GM21515 (cell line): ENCODE data around the gene SLX4.

ENCODE experiments used
- ATAC-seq: cut with Tn5 transposase; IDR thresholded peaks from one replicate; pipeline ENCODE4 v1.9.1; 2021; ENCODE audit not compliant: unreplicated experiment

The SLX4 gene

DNA sequence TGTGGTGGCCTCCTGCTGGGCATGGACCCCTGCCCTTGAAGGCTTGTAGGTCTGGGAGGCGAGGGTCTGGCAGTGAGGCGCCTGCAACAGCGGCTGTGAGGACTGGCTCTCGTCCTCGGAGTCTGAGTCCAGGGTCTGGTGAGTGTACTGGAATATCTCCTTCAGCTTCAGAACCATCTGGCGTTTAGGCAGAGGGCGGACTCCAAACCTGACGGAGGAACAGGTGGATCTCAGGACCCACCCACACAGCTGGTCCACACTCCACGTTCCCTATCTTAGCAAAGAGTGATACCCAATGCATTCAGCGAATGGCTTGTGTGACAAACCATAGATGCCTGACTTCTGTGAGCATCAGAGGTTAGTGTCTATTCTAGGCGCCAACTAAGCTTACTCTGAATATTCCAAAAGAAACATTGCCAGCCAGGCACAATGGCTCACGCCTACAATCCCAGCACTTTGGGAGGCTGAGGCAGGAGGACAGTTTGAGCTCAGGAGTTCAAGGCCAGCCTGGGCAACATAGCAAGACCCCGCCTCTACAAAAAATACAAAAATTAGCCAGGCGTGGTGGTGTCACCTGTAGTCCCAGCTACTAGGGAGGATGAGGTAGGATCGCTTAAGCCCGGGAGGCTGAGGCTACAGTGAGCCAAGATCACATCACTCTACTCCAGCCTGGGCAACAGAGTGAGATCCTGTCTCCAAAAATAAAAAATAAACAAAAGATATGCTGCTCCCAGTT, 27.9 kb downstream of the SLX4 start:
- no peak for ATAC-seq

DNA sequence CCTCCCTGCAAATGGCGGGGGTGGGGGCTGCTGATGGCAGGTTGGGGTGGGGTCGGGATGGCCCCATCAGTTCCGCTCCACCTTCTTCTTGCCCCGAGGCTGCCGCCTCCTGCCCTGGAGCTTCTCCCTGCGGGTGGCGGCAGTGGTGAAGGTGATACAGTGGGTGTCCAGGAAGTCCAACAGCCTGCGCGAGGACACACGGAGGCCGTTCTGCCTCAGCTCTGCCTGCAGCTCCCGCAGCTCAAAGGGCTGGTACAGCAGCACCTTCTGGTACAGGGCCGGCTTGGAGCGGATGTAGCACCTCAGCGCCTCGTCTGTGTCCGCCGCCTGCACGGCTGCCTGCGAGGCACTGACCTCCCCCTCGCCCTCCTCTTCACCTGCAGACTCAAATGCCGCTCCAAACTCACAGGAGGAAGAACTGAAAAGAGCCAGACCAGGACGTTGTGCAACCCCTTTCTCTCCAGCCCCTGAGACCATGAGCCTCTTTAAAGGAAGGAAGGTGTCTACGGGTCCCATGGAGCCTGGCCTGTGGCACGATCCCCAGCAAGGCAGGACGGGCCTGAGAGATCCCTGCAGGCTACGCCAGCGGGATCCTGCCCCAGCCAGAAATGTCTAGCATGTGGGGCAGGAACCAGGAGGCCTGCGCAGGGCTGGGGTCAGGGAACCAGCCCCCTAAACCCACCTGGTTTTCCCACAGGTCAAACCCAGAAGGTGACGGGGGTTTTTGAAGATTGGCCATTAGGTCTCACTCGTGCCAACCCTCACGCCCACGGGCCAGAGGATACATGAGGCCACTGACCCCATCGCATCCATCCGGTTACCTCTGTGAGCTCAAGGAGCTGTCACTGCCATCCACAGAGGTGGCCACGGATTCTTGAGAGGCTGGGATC, 28.9 kb downstream of the SLX4 start:
- no peak for ATAC-seq

DNA sequence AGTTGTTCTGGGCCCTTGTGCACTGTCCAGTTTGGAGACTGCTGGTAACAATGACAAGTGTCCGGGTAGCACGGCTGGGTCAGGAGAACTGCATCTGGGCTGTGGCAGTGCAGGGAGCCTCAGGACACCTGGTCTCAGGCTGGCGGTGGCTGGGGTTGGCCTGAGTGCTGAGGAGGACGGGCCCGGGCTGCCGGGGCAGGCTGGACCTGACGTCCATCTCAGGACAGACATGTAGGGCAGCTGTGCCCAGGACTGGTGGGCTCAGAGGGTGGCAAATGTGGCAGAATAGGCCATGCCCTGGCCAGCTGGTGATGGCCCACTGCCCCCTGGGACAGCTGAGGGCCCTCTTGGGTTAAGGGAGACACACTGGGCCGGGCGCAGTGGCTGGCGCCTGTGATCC, 30.0 kb downstream of the SLX4 start:
- no peak for ATAC-seq

DNA sequence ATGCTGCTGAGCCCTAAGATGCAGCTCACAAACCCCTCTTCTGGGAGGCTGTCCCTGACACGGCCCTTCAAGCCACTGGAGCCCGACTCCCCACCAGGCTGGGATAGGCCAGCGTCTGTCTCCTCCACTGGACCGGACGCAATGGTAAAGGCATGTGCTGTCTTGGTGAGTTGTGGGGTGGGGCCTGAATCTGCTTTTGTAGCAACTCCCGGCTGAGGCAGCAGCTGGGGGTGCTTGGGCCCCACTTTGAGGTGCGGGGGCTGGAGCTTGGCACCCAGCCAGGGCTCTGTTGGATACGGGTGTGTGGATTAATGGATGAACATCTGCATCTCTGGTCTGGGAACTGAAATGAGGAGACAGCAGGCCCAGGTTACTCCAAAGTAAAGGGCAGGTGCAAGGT, 30.7 kb downstream of the SLX4 start:
- ATAC-seq = no peak

DNA sequence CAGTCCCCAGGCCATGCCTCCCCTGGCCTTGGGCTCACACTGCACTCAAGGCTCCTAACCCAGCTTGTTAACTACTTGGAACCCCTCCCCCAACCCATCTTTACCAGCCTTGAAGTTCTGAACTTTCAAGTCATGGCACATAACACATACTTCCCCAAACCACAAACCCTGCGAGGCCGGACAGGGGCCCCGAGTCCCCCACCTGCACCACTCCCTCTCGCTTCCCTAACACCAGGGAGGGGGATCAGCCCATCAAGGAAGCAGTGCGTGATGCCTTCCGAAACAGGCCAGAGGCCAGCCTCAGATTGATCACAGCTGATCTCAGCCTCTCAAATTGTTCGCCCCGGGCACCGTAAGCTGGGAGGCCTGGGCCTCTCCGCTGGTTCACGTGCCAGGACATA, 31.2 kb downstream of the SLX4 start:
- no peak for ATAC-seq

DNA sequence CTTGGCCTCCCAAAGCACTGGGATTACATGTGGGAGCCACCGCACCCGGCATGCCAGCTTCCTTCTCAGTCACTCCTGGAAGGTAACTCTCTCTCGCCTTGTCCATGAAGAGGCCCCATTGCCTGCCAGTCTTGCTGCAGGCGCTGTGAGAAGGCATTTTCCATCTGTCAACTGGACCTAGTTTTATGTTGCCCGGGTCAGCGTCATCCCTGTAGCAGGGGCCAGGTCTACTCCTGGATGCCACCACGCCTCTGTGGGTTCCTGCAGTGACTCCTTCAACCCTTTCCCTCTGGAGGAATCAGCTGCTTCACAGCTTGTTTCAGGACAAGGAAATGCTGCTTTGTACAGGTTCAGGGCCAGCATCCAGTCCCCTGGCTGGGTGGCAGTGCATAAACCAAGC, 31.6 kb downstream of the SLX4 start:
- no peak for ATAC-seq

DNA sequence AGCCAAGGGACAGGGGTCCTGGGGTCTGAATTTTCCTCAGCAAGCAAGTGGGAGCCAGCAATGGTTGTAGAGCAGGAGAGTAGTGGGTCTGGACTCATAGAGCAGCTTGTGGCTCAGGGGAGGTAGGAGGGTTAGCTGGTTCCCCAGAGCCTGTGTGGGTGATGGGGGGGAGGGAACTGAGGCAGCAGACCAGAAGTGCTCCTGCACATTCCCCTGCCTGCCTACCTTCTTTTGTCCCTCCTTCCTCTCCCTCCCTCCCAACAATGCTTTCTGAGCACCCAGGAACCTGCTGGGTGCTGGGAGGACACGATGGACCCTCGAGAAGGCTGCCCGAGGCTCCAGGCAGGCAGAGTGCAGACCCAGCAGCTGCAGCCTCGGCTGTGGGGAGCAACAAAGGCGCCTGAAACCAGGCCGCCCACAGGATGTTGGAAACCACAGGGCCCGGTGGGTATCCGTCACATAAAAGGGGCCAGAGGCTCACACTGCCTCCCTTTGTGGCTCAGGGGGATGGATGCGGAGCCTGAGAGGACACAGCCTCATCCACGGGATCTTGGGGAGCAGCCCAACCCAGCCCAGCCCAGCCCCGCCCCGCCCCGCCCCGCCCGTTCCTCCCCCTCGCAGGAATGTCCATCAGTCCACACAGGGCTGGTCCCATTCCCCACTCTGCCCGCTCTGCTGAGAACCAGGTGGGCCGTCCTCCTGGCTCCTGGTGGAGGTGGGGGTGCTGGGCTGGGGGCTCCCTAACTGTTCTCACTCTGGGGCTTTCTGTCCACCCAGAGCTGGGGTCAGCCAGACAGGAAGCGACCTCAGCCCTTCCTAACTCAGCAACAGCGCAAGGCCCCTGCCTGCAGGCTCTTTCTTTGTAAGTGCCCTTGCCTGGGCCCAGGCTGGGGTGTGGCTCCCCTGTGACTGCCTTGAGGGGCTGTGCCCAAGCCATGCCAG, 32.5 kb downstream of the SLX4 start:
- peak; percentile 71 for ATAC-seq

DNA sequence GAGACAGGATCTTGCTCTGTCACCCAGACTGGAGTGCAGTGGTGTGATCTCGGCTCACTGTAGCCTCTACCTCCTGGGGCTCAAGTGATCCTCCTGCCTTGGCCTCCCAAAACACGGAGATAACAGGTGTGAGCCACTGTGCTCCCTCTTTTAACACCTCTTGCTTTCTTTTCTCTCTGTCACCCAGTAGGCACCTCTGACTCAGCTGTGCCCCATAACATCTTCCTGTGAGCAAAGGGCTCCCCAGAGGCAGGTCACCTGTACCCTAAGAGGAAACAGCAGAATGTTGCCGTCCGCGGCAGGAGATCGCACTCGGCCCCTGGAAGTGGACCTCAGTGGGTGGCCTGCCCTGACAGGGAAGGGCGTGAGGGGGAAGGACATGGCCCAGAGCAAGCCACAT, 33.3 kb downstream of the SLX4 start:
- no peak for ATAC-seq

DNA sequence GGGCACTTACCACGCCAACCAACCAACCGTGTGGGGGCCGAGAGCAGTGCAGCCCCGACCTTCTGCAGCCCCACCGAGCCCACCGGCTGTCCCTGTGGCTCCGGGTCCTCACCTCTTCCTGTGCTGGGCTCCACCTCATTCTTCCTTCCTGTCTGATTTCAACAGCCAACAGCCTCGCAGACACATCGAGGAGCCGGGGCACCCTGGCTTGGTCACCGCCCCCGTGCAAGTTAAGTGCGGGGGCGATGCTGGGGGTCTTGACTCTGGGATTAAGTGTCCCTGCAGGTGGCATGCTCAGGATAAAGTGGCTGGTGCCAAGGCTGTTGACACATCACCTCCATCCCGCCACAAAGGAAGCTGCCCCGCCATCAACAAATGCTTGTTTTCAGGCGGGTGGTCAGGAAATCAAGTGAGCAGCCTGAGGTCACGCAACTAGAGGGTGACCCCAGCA, 34.1 kb downstream of the SLX4 start, which contains the start of gene NLRC3:
TSS of gene NLRC3 (minus strand) at position 102 of the 451 bp plus-strand sequence. CDS start 12,367 bp downstream, outside the sequence.
- no peak for ATAC-seq

DNA sequence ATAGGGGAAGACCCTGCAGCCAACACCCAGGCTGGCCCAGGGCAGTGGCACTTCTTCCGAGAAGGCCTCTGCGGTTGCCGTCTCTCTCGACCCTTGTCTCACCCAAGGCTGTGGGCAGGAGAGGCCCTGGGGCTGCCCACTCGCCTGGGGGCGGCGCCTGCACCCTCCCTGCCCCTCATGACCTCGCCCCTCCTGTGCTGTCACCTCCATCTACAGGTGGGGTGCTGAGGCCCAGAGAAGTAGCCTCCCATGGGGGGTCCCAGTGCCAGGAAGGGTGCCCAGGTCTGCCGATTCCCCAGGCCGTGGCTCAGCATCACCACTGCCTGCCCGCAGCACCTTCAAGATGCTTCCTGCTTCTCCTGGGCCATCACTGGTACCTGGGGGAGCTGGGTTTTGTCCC, 35.2 kb downstream of the SLX4 start:
- ATAC-seq = no peak

DNA sequence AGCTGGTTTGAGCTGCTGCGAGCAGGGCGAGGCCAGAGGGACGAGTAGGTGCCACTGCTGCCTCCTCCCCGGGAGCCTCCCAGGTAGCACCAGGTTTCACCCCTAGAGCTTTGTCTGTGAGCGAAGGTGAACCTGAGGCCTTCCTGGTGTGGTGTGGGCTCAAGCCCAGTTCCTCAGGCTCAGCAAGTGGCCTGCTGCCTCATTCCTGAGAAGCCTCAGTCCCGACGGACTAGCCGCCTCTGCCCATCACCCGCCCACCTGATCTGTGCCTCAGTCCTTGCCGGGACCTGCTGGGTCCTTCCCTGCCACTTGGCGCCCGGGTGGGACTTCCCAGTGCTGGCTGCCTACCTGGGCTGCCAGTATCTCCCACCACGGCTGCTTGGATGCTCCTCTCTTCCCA, 35.9 kb downstream of the SLX4 start:
- ATAC-seq = no peak

DNA sequence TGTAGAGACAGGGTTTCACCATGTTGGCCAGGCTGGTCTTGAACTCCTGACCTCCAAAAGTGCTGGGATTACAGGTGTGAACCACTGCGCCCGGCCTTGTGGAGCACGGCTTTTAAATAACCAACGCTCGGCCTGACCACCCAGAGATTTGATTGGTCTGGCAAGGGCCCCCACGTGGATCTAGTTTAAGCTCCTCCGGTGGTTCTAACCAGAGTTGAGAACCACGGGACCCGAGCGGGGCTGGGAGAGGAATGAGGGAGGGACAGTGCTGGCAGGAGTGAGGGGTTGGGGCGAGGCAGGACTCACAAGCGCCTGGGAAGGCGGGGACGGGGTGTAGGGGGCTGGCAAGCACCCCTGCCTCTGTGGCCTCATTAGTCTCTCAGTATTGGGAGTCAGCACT, 37.2 kb downstream of the SLX4 start:
- no peak for ATAC-seq

DNA sequence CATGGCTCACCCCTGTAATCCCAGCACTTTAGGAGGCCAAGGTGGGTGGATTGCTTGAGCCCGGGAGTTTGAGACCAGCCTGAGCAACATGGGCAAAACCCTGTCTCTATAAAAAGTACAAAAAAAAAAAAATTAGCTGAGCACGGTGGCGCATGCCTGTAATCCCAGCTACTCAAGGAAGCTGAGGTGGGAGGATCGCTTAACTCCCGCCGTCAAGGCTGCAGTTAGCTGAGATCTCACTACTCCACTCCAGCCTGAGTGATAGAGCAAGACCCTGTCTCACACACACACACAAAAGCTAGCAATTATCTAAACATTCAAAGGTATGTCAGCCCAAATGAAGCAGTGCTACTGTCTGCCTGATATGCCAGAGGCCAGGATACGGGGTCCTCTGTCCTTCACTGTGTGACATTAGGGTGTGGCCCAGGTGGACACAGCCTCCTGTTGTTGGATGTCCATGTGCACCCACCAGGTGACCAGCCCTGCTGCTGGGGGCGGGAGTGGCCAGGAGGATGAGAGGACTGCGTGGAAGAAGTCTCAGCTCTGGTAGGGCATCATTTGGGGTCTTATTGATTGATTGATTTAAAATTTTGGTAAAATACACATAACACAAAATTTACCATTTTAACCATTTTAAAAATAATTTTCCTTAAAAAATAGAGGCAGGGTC, 38.1 kb downstream of the SLX4 start:
- ATAC-seq = no peak

DNA sequence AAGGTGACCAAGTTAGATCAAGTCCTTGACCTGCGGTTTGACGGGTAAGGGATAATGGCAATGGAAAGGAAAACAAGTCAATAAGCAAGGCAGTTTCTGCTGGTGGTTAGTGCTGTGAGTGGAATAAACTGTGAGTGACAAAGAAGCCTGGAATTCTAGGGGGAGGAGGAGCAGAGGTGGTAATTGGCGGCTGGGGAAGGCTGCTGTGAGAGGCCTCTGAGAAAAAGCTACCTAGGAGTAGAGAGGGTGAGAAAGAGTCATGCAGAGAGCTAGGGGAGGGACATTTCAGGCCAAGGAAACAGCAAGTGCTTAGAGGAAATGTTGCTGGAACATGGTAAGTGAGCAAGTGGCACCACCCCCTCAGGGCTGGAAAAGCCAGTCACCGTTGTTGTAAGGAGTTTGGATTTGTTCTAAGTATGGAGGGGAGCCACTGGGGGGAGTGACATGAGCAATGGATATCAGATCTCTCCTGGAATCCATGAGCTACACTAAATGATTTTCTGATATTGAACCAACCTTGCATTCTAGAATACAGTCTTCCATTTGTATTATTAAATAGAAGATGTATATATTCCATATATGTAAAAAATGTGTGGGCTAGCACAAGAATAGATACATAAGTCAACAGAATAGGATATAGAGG, 40.9 kb downstream of the SLX4 start:
- no peak for ATAC-seq

DNA sequence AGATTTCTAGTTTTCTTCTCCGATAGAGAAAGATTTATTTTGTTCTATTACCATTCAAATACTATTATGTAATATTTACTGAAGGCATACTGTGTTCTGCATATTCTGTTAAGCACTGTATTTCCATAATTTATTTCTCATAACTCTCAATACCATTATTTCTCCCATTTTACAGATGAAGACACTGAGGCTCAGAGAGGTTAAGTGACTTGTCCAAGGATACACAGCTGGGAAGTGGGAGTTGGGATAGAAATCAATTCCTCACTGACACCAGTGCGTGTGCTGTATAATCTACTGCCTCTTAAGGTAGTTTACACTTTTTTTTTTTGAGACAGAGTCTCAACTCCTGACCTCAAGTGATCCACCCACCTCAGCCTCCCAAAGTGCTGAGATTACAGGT, 41.6 kb downstream of the SLX4 start:
- ATAC-seq = no peak

DNA sequence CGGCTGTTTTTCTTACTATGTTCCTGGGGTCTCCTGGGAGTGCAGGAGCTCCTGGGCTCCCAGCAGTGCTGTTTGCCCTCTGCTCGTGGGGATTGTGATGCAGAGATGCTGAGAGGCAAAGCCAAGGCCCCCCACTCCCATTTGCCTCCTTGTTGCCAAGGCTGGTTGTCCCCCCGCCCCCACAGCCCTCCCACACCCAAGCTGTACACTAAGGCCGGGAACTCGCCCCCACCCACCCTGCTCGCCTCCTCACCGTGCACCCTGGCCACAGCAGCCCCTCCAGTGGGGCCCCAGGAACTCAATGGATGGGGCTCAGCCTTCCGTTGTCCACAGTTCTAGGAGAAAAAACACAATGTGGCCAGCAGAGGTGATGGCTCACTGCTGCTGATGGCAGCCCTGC, 44.4 kb downstream of the SLX4 start:
- no peak for ATAC-seq

DNA sequence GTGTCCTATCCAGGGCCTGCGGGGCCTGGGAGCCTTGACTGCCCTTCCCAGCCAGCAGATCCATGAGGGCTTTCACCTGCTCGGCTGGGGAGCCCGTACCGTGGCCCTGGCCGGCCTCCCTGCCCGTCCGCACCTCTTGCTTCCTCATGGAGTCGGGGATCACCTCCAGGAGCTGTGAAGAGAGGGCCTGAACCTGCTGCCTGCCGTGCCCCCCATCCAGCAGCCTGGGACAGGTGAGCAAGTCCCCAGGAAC, 46.6 kb downstream of the SLX4 start:
- no peak for ATAC-seq

DNA sequence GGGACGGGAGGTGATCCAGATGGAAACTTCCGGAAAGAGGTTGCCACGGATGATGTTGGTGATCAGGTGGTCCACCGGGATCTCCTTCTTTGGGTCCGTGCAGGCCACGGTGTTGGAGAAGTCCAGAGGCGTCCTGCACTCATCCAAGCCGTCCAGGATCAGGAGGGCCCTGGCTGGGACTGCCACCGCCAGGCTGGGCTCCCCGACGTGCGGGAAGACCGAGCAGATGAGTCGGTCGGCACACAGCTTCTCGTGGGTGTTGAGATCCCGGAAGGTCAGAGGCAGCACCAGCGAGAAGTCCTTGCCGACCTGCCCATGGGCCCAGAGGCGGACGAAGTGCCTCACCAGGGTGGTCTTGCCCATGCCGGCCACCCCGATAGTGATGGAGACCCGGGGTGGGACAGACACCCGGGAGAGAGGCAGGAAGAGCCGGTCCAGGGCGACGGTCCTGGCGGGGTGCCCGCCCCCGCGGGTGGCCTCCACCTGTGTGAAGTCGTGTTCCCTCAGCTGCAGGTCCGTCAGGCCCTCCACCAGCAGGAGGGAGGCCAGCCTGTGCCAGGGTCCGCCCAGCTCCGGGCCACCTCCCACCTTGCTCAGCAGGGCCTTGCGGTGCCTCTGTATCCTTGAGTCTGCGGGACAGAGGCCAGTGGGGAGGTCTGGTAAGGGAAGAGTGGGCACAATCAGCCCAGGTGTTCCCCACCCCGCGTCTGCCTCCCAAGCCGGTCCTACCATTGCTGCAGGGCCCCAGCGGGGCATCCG, 47.1 kb downstream of the SLX4 start:
- no peak for ATAC-seq

DNA sequence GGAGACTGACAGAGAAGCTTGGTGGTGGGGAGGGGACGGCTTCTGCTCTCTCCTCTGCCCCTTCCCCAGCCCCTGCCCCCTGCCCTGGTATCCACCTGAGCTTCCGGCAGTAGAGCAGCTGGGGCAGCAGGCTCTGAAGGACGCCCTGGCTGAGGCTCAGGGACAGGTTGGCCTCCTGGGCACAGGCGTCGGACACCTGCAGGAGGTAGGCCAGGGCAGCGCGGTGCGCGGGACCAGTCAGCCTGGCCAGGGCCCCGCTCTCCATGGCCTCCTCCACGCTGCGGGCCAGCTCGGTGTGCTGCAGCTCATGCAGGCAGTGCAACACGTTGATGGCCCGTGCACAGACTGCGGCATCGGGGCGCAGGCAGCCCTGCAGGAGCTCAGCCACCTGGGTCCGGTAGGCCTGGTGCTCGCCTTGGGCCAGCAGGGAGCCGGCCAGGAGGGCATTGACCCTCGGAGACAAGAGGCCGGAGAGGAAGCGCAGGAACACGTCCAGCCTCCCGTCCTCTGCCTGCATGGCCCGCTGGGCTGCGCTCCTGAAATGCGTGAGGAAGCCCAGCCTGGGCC, 48.4 kb downstream of the SLX4 start:
- ATAC-seq = no peak
